HG03280 (cell line): ENCODE measurements around the gene CGNL1.

Source experiments
- ATAC-seq: cut with Tn5 transposase; IDR thresholded peaks from one replicate; pipeline ENCODE4 v1.9.1; 2021; ENCODE audit warnings: mild to moderate bottlenecking, moderate library complexity; ENCODE audit not compliant: unreplicated experiment

The CGNL1 gene

GRCh38 chr15:57542505-57542817 lies 166.2 kb downstream of the CGNL1 start:
- ATAC-seq: no peak

- ATAC-seq: no peak
Observed at GRCh38 chr15:57544848-57545480, 168.7 kb downstream of the CGNL1 start.

GRCh38 chr15:57545995-57546394 lies 169.7 kb downstream of the CGNL1 start:
- ATAC-seq: no peak

- no peak for ATAC-seq
Observed at GRCh38 chr15:57547243-57547755, 171.0 kb downstream of the CGNL1 start.

GRCh38 chr15:57548351-57548750 lies 172.0 kb downstream of the CGNL1 start:
- ATAC-seq: no peak

GRCh38 chr15:57548835-57549234 lies 172.5 kb downstream of the CGNL1 start:
- no peak for ATAC-seq

- ATAC-seq: no peak
Observed at GRCh38 chr15:57549935-57550334, 173.6 kb downstream of the CGNL1 start.

GRCh38 chr15:57550640-57551039 lies 174.3 kb downstream of the CGNL1 start:
- no peak for ATAC-seq

- no peak for ATAC-seq
Observed at GRCh38 chr15:57551715-57552677, 175.7 kb downstream of the CGNL1 start.

- no peak for ATAC-seq
Observed at GRCh38 chr15:57552678-57553334, 176.5 kb downstream of the CGNL1 start.

- ATAC-seq: no peak
Observed at GRCh38 chr15:57553526-57553925, 177.2 kb downstream of the CGNL1 start.

- ATAC-seq: no peak
Observed at GRCh38 chr15:57554063-57554811, 177.9 kb downstream of the CGNL1 start.

GRCh38 chr15:57554812-57555179 lies 178.5 kb downstream of the CGNL1 start:
- no peak for ATAC-seq

- no peak for ATAC-seq
Observed at GRCh38 chr15:57555270-57555669, 179.0 kb downstream of the CGNL1 start.

- ATAC-seq: no peak
Observed at GRCh38 chr15:57556040-57556439, 179.7 kb downstream of the CGNL1 start.

- no peak for ATAC-seq
Observed at GRCh38 chr15:57557267-57557666, 181.0 kb downstream of the CGNL1 start.

- ATAC-seq: no peak
Observed at GRCh38 chr15:57557810-57558209, 181.5 kb downstream of the CGNL1 start.

- ATAC-seq: no peak
Observed at GRCh38 chr15:57559875-57560274, 183.6 kb downstream of the CGNL1 start.

GRCh38 chr15:57561041-57561711 lies 184.9 kb downstream of the CGNL1 start:
- ATAC-seq: peak; percentile 88

- no peak for ATAC-seq
Observed at GRCh38 chr15:57562196-57562769, 186.0 kb downstream of the CGNL1 start.
